GM12864 (cell line): Measurements from ENCODE around the gene SOX6.

Experiments
- DNase-seq: peaks from one replicate; pipeline ENCODE4 v3.0.0-alpha.2; 2011; ENCODE audit warnings: low read depth
- H3K4me3 ChIP-seq: 2 replicates; pipeline ENCODE4 v1.5.1; 2011; ENCODE audit warnings: mild to moderate bottlenecking, low read depth, low read length, control low read depth
- CTCF ChIP-seq: IDR thresholded peaks from 2 replicates; pipeline ENCODE4 v1.5.1; 2011; ENCODE audit warnings: low read depth, mild to moderate bottlenecking, moderate library complexity, low read length, control low read depth, inconsistent platforms; ENCODE audit errors: missing control alignments

The SOX6 gene

GRCh38 chr11:16356057-16356760 lies at the start of gene SOX6:
Gene SOX6 (minus strand): TSS chr11:16356546. CDS start chr11:16341248, 15,298 bp downstream.
- no peak for DNase-seq
- H3K4me3 ChIP-seq: no peak within 1 kb of the TSS
- TF ChIP-seq CTCF: no peak

DNA sequence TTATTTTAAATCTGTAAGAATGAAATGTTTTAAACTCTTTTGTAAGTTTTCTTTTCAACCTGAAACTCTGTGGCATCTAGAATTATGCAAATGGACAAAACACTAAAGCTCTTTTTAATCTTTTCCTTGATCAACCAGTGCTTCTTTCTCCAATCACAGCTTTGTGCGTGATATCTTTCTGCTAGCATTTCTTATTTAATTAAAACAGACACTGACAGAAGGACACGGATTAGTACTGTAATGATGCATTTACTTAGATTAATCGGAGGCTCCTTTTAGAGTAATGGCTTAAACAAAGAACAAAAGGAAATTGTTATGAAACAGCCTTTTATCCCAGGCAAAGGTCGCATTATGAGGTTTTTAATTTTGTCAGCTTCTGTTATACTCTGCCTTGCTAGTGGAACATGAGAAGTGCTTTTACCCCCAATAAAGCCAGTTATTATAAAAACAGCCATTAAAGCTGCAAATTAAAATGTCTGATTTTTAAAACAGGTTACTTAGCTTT lies 48.5 kb upstream of the SOX6 start:
- no peak for TF ChIP-seq CTCF
- DNase-seq: no peak

GRCh38 chr11:16403851-16404250 lies 47.5 kb upstream of the SOX6 start:
- no peak for DNase-seq
- H3K4me3 ChIP-seq: no peak overlapping the region
- no peak for TF ChIP-seq CTCF

More for the DNA sequence above, 48.5 kb upstream of the SOX6 start:
- no peak overlapping the region for H3K4me3 ChIP-seq

DNA sequence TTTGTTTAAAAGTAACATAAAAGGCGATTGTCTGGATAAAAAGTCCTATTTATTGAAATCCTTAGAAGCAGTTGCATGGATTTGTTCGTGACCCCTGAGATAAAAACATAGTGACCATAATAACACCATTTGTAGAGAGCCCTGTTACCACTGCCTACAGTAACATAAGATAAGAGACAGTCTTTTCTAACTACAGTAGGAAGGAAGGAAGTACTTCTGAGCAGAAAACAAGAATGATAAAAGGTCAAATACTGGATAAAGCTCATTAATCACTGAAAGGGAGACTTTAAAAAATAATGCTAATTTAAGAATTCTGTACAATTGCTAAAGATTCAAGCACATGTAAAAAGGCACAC lies 47.1 kb upstream of the SOX6 start:
- H3K4me3 ChIP-seq: no peak overlapping the region
- no peak for TF ChIP-seq CTCF
- no peak for DNase-seq

DNA sequence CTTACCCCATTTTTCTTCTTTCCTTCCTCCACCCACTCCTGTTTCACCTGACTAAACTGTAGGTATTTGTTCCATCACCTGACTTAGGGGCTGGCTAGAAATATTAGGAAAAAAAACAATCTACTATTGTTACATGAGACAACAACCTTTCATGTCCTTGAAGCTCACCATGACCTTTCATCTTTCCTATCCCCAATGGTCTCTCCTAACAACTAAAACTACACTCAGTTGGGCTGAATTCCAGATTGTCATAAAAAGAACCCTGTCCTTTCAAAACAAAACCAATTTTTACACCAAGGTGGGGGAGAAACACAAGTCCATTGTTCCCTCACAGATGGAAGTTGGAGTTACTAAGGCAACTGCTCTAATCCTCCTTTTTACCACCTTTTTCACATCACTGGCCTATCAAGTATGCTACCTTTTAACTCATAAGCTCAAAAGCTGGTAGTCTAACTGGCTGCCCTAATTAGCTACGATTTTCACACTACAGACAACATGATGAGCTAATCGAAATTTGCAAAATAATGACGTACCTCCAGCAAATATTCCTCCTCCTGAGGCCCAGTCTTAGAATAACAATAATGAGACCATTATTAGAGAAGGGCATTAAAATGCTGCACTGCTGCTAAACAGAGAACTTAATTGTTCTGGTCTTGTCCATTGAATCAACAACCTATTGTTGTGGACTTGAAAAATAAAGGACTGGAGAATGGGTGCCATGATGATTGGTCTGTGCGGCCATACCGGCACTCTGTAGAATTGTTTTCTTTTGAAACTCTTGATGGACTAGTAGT lies 46.5 kb upstream of the SOX6 start:
- DNase-seq: no peak
- TF ChIP-seq CTCF: no peak
- H3K4me3 ChIP-seq: no peak overlapping the region

DNA sequence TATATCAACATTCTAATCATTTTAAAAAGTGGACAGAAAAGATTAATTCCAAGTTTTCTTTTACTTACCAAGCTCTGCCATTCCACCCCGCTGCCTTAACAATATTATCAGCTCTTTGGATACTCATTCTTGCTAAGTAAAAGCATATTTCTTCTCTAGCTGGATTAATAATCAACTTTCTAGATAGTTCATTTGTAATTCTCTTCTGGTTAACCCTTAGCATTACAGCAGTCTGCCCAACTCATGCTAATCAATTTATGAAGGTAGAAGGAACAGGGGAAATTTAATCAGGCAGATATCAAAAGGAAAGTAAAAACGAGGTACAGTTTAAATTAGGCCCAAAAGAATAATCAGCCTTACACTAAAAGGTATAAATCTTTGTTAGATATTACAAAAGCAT lies 41.0 kb upstream of the SOX6 start:
- no peak overlapping the region for H3K4me3 ChIP-seq
- no peak for DNase-seq
- no peak for TF ChIP-seq CTCF
